DOHH2 (cell line): ENCODE measurements around the gene NUDT12.

Experiments used
- EZH2phosphoT487 ChIP-seq: fragments of 200-600 bp; sonication (generic); IDR thresholded peaks from 2 replicates; pipeline ENCODE4 v1.6.1; 2017; ENCODE audit warnings: borderline replicate concordance, mild to moderate bottlenecking, antibody characterized with exemption, low read length, moderate library complexity, mixed read lengths
- TF ChIP-seq, protein P1 (sequence below): fragments of 200-600 bp; sonication (generic); IDR thresholded peaks from one replicate; pipeline ENCODE4 v1.5.1; 2014; ENCODE audit warnings: antibody characterized with exemption, mild to moderate bottlenecking, low read depth, low read length; ENCODE audit not compliant: poor library complexity, severe bottlenecking

DNA sequence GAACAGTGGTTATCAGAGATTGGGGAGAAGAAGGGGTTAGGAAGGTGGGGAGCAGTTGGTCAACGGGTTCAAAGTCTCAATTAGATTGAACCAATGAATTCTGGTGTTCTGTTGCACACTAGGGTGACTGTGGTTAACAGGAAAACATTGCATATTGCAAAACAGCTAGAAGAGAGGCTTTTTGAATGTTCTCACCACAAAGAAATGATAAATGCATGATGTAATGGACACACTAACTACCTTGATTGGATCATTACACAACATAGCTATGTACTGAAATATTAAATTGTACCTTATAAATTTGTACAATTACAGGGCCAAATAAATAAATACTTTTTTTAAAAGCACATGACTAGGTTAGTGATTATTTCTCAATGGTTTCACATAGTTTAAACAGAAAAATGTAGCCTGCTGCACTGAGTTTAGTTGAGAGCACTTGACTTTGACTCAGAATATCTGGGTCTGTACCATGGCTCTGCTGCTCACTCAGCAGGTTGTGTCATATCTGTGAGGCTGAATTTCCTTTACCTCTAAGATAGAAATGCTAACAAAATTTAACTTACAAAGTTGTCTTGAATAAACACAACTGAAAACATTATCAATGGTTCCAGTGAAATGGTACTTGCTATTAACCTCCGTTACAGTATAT, 30.4 kb downstream of the NUDT12 start:
- TF ChIP-seq, protein P1, sequence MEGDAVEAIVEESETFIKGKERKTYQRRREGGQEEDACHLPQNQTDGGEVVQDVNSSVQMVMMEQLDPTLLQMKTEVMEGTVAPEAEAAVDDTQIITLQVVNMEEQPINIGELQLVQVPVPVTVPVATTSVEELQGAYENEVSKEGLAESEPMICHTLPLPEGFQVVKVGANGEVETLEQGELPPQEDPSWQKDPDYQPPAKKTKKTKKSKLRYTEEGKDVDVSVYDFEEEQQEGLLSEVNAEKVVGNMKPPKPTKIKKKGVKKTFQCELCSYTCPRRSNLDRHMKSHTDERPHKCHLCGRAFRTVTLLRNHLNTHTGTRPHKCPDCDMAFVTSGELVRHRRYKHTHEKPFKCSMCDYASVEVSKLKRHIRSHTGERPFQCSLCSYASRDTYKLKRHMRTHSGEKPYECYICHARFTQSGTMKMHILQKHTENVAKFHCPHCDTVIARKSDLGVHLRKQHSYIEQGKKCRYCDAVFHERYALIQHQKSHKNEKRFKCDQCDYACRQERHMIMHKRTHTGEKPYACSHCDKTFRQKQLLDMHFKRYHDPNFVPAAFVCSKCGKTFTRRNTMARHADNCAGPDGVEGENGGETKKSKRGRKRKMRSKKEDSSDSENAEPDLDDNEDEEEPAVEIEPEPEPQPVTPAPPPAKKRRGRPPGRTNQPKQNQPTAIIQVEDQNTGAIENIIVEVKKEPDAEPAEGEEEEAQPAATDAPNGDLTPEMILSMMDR: no peak
- TF ChIP-seq EZH2phosphoT487: no peak
